HG03175 (cell line): ENCODE measurements around the gene CYGB.

Source experiments
- ATAC-seq: cut with Tn5 transposase; IDR thresholded peaks from one replicate; pipeline ENCODE4 v1.9.1; 2021; ENCODE audit warnings: mild to moderate bottlenecking, moderate library complexity; ENCODE audit not compliant: unreplicated experiment

CYGB gene

DNA sequence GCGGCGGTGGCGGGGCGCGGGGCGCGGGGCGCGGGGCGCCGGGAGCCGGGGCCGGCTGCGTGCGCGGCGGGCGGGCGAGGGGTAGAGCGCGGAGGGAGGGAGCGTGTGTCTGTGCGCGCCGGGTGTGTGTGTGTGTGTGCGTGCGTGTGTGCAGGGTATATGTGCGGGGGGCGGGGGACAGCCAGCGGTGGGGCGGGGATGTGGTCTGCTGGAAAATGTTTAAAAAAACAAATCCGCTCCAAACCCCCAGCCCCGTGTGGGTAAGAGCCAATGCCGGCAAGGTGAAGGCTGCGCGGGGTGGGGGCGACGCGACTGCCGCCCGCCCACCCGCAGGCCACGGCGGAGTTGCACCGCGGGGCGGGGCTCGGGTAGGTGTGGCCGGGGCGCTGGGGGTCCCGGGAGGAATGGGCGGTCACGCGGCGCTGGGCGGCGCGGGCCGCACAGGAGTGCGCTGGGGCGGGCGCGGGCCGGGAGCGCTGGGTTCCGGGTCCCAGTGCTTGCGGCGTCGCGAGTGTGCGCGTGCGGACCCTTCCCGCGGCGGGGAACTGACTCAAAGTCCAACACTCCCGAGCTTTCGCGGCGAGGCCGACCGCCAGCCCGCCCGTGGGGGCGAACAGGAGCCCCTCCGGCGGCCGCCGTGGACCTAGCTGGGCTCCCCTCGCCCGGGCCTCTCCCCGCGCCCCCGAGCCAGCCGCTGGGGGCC is at the start of gene CYGB:
CYGB (minus strand) TSS at position 132 of the 703 bp plus-strand sequence. CDS start 167 bp downstream, outside the sequence.
- no peak for ATAC-seq

DNA sequence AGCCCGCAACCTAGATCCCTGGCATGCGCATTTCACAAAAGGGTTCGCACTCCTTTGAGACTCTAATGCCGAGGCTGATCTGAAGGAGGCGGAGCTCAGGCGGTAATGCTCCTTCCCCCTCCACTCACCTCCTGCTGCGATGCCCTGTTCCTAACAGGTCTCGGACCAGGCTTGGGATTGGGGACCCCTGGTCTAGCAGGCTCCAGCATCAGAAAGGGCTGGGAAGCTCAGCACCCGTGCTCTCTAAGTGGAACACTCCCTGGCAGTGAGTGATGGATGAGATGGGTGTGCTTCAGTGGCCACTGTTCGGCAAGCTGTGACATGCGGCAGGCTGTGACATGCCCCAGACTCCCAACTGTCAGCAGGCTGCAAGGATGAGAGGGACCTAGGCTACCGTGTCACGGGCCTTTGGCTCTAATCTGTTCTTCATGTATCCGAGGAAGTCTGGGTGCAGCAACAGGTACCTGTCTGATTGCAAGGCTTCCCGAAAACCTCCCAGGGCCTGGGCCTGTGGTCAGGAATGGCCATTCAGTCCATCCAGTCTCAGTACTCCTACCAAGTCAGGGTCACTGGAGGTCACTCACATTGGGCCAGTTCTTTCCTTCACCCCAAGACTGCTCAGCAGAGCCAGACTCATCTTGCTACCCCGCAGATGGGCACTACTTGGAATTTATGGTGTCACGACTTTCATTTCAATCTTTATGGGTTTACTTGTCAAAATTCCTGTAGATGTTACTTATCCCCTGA is 49.4 kb upstream of the CYGB start:
- no peak for ATAC-seq

DNA sequence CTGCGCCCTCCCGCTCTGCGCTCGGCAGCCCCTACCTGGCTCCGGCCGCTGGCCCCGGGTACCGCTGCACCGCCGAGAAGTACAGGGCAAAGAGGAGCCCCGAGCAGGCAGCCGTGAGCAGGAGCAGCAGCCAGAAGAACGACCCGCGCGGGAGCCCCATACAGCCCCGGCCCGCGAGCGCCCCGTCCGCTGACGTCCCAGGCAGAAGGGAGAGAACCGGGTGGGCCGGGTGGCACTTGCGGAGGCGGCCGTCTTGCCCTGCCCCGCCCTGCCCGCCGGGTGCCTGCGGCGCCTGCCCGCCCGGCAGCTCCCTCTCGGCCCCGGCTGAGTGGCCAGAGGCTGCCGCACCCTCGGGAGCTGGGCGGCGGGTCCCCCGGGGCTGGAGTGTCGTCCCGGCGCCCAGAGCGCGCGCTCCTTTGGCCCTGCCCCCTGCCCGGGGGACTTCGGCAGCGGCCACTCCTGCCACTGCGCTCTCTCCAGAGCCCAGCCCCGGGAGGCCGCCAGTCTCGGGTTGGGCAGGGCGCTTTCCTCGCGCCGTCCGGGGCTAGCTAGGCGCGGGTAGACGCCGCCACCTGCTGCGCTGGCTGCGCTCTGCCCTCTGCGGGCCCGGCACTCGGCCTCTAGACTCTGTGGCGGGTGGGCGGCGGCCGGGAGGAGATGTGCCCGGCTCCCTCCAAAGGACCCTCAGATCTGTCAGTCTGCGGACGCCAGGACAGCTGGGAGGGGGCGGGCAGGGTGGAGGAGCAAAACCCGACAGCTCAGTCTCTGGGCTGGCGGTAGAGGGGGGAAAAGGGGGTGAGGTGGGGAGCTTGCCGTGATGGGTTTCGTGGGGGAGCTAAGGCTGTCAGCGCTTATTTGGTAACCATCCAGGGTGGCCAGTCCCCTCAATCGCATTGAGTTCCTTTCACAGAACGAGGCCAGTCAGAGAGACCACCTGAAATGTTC is 48.4 kb upstream of the CYGB start, which contains the start of gene ST6GALNAC2:
ST6GALNAC2 (minus strand) TSS at position 212 of the 945 bp plus-strand sequence; CDS start at position 160, 52 bp downstream.
- ATAC-seq, result no peak

DNA sequence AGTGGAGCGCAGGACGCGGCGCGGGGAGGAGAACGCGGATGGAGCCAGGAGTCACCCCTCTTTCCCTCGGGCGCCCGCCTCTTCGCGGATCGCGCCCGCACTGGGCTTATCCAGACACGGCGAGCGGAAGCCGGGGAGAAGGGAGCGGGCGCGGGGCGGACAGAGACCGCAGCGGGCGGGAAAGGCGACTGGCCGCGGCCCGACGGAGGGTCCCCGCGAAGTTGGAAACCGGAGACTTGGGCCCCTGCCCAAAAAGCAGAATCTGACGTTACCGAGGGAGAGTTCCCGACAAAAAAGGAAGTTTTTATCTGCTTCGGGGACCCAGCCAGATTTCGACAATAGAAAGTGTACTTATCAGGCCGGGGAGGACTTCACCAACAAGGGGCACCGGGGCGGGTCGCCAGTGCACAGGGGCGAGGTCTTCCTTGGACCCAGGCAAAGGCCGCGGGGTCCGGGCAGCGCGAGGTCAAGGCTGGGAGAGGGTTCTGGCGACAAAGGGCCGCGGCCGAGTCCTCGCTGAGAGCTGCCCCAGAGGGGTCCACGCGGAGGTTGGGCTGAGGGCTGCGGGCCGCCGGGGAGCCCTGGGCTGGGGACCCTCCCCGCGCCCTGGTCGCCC is 47.6 kb upstream of the CYGB start:
- ATAC-seq, result no peak

DNA sequence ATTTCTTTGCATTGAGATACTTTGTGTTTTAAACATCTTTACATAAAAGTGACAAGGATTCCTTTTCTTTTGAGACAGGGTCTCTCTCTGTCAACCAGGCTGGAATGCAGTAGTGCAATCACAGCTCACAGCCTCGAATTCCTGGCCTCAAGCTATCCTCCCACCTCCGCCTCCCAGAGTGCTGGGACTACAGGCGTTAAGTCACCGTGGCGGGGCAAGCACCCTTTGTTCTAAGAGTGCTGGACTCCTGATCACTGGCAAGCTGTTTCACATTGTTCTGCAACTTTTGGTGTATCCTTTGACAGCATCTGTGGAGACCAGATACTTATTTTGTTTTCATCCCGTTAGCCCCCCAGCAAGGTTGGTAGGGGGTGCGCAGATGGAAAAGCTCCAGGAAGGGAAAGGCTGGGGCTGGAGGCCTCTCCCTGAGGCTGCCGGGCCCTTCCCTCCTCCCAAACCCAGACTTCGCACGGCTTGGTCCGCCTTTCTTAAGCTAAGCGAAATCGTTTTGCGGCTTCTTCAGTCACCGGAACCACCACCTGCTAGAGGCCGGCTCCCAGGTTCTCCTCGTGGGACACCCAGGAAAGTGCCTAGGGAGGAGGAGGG is 47.0 kb upstream of the CYGB start:
- no peak for ATAC-seq

DNA sequence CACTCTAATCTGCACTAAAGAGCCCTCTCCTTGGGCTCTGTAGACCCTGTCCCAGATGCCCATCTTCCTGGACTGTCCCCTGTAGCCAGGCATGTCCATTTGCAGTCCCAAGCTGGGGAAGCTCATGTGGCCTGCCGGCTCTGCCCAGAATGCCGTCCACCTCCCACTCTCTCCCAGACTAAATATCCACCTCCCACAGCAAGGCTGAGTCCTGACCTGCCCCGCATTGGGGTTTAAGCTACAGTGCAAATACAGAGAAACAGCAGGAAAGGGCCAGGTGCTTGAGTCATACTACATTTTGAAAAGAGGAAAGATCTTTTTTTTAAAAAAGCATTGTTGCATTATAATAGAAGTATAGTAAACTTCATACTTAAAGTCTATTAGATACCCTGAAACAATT is 45.2 kb upstream of the CYGB start:
- ATAC-seq, result no peak

DNA sequence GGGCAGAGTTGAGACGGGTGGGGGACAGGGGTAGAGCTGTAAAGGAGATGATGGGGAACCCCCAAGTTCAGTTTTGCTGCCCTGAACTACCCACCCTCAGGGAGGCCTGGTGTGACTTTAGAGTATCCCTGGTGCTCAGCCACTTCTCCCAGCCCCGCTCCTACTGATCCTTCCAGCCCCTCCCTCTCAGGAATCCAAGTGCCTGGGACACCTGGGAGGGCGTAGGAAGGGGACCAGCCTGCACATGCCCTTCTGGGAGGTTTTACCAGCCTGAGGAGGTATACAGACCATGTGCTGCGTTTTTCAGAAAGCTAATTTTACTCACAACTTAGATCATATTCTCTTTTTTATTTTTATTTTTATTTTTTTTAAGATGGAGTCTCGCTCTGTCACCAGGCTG is 44.0 kb upstream of the CYGB start:
- ATAC-seq, result no peak

DNA sequence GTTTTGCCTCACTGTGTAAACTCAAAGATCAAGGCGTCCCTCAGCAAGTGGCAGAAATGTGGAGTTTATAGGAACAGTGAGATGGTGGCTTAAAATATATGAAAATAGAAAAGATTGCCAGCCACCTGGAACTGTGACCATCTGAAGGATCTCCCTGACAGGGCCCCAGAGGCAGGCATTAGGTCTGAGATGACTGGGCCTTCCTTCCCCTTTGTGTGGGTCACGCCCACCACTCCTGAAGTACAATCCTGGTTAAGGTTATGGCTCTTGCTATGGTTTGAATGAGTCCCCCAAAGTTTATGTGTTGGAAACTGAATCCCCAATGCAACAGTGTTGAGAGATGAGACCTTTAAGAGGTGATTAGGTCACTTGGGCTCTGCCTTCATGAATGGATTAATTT is 41.8 kb upstream of the CYGB start:
- no peak for ATAC-seq

DNA sequence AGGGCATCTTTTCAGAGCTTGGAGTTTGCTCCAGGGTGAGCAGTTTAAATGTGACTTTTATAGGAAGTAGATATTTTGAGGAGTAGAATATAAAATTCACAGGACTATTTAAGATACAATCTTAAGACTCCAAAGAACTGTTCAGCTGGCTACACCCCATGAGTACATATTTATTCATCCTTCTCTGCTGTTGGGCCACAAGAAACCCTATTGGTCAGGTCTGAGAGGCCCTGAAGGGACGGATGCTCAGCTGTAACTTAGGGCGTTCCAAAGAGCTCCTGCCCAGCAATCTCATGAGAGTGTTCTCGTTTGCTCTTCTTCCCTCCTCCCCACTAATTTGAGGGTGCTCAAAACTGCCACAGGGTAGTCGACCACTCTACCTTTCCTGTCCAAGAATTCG is 40.9 kb upstream of the CYGB start:
- no peak for ATAC-seq

DNA sequence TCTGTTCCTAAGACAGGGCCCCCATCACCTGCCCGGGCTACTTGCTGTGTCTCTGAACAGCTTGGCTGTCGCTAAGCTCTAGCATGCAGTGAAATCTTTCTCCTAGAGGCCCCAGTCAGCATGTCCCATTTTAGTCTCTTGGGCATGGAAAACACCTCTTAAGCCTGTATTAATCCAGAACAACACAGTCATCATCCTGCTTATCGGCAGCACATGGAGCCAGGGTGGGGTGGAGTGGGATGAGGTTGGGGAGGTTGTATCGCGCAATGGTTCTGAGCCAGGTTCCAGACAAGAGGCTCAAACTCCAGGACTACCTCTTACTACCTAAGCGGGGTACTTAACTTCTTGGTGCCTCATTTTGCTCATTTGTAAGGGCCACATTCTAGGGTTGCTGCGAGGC is 40.4 kb upstream of the CYGB start:
- no peak for ATAC-seq

DNA sequence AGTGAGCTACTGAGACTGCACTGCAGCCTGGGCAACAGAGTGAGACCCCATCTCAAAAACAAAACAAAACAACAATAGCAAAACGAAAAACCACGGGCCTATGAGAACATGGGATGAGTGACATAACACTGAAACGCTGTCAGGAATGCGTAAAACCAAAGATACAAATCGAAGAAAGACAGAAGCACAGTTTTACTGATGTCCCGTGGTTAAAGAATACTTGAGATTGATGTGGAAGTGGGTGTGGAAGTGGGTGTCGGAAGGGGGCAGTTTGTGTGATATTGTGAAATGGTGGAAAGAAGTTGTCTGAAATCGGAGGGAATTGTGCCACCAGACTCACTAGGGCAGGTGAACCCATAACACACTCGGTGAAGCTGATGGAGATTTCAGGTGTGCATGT is 38.7 kb upstream of the CYGB start:
- no peak for ATAC-seq

DNA sequence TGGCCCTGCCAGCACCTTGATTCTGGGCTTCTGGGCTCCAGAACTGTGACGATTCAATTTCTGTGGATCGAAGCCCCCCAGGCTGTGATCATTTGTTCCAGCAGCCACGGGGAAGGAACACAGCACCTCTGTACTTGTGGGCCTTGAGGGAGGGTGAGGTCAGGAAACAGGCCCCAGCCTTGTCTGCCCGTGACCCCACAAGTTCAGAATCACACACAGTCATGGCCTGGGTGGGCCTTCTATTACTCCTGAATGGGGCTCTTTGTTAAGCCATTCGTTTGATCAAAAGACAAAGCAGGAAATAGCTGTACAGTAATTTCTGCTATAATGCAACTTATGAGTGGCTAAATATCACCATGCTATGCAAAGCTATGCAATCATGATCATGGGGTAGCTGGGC is 38.1 kb upstream of the CYGB start:
- ATAC-seq, result no peak

DNA sequence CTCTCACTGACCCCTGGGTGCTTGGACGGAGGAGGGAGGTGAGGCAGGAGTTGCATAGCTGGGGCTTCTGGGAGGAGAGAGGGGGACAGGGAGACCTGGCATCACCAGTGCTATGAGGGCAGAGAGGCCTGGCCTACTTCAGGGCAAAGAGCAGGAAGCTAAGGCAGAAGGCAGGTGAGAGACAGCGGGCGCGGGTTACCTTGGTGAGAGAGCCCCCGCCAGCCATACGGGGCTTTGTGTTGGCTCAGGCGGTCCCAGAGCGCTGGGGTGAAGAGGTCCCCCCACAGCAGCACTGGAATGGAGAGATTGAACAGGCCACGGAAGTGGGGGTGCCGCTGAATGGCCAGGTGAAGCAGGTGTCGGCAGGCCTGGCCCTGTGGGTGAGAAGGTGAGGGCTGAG is 36.7 kb upstream of the CYGB start:
- no peak for ATAC-seq

DNA sequence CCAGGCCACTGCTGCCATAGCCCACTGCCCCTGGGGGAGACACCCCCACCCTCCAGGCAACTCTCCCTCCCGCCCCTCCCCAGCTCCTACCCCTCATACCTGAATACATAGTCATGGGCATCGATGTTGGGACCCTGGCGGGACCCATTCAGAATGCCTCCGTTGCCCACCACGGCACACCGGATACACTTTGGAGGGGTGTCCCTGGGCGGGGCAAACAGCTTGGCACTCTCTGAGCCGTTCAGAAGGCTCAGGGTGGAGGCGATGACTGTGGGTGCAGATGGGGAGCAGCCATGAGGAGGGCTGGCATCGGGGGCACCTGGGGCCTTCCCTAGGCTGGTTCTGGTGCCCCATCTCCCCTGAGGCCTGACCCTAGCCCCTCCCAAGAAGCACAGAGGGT is 35.6 kb upstream of the CYGB start:
- ATAC-seq, result no peak

DNA sequence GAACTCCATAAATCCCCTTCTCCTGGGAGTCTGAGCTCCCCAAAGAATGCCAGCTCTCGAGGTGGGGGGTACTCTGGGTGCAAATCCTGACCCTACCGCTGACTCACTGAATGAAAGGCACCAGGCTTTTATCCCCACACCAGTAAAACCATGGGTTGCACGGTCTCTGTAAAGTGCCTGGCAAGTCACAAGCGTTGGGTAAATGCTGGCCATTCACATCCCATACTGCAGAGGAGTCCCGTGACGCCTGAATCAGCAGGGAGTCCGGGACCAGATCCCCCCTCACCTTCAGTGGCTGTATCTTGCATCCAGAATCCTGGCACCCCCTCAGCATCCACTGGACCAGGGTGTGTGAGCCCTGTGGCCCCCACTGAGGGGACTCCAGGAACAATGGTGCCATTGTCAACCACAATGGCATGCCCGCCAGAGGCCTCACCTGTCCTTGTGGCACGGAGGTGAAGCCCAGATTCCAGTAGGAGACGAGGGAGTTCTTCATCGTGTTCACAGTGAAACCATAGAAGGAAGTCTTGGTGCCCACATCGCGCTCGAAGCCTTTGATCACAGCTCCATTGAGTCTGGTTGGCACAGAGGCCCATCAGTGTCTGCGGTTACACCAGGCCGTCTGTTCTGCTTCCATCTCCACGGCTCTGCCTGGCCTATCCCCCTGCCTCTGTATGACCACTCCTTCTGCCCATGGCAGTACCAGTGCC is 34.8 kb upstream of the CYGB start:
- no peak for ATAC-seq

DNA sequence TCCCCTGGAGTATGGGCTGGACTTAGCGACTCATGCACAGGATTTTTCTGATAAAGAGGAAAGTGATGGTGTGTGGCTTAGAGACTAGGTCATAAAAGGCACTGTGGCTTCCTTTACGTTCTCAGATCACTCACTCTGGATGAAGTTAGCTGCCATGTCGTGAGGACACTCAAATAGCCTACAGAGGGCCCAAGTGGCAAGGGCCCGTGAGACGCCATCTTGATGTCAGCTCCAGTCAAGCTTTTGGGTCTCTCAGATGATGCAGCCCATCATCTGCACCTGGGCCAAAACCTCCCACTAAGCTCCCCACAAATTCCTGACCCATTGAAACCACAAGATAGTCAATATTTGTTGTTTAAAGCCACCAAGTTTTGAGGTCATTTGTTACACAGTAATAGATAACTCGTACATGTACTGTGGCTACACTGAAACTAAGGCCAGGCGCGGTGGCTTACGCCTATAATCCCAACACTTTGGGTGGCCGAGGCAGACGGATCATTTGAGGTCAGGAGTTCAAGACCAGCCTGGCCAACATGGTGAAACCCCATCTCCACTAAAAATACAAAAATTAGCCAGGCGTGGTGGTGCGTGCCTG is 33.5 kb upstream of the CYGB start:
- ATAC-seq, result no peak

DNA sequence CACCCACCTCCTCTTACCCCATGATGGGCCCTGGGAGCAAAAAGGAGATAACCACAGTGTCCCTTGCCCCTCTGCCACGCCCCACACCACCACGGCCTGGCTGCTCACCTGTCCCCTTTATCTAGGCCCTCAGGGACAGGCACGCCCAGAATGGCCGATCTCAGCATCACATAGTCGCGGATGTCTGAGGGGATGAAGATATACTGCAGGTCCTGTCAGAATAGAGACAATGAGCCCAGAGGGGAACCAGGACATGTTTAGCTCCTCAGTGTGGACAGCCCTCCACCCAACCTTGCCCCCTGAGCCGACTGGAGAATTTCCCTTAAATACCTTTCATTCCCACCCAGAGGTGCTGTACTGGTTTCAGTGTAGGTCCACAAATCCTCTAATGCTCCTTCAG is 32.9 kb upstream of the CYGB start:
- no peak for ATAC-seq

DNA sequence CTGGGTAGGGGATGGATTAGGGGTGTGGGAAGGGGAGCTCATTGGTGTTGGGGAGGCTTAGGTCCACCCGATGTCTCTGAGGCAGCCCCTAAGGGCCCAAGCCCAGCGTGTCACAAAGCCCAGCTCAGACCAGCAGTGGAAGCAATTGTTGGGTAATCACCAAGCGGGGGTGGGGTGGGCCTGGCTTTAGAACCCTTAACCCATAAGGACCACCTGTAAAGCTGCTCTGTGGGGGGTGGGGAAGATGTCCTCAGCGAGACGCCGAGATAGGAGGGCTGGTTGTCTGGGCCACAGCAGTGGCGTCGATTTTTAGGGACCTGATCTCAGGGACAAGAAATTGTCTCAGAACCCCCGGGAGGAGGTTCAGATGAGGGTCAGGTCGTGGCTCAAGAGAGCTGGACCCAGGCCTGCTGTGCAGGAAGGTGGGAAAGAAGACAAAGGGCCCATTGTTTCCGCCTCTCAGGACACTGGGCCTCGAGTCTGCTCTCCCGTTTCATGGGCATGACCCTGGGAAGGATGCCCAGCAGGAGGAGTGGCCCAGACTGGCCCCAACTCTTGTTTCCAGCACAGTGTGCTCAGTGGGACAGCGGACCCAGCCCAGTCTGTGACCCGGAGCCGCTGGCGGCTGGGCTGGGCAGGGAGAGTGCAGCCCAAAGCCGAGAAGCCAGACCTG is 32.2 kb upstream of the CYGB start:
- ATAC-seq, result no peak

DNA sequence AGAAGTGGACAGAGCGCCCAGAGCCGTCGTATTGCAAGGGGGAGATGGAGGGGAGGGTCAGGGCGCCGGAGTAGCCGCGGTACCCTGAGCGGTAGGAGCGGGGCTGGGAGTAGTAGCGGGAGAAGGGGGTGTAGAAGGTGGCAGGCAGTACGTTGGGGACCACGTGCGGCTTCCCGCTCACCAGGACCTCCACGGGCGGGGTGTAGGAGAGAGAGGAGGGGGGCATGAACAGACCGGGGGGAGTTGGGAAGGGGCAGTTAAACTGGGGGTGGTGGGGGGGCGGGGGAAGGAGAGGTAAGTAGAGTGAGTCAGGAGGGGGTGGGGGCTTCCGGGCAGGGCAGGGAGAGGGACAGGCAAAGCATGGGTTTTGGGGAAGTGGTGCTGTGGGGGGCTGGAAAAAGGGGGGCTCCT is 31.3 kb upstream of the CYGB start:
- no peak for ATAC-seq
